HEK293 (cell line): ENCODE measurements around the gene PLPPR1.

Experiments used
- CTCF ChIA-PET: fragments of 350-600 bp; formaldehyde crosslinking; extraction: SDS; loops from one replicate; lab custom pipeline; 2021; ENCODE audit warnings: antibody characterized with exemption; lab: Yijun Ruan, JAX
- POLR2A ChIA-PET: fragments of 300-600 bp; formaldehyde crosslinking; extraction: SDS; loops from one replicate; lab custom pipeline; 2020; ENCODE audit warnings: antibody characterized with exemption, inconsistent platforms; lab: Yijun Ruan, JAX
- H3K27ac ChIP-seq: fragments of 200-500 bp; sonication (Bioruptor generic); 2 replicates; pipeline ENCODE4 v1.5.1; 2014; ENCODE audit warnings: low read depth, low read length, control low read depth, inconsistent platforms; ENCODE audit errors: extremely low read depth
- H3K36me3 ChIP-seq, 2 experiments: fragments of 200-500 bp in 1 of 2; sonication (Bioruptor generic) in 1 of 2; 1 replicate in 1 of 2; 2 replicates in 1 of 2; pipeline ENCODE4 v1.5.1; 2014 to 2017; ENCODE audit warnings: inconsistent platforms in 2 of 2, low read length in 2 of 2; ENCODE audit not compliant: control insufficient read depth in 2 of 2, insufficient read depth in 1 of 2
- H3K4me1 ChIP-seq: fragments of 200-500 bp; sonication (Bioruptor generic); 2 replicates; pipeline ENCODE4 v1.5.1; 2014; ENCODE audit warnings: mild to moderate bottlenecking, low read length, inconsistent platforms; ENCODE audit not compliant: control insufficient read depth, insufficient read depth
- H3K4me3 ChIP-seq: 2 replicates; pipeline ENCODE4 v1.5.1; 2011; ENCODE audit warnings: low read depth, mild to moderate bottlenecking, control low read depth, low read length, moderate library complexity
- H3K9me3 ChIP-seq: fragments of 200-500 bp; sonication (Bioruptor generic); 2 replicates; pipeline ENCODE4 v1.5.1; 2014; ENCODE audit warnings: low read depth, low read length, inconsistent platforms; ENCODE audit not compliant: control insufficient read depth, insufficient read depth
- FEZF1 ChIP-seq: fragments of 450-650 bp; formaldehyde crosslinking; IDR thresholded peaks from 2 replicates; pipeline ENCODE4 v1.5.1; 2016; ENCODE audit warnings: missing biosample characterization, missing genetic modification characterization
- GLI4 ChIP-seq: fragments of 450-650 bp; formaldehyde crosslinking; IDR thresholded peaks from 2 replicates; pipeline ENCODE4 v1.5.1; 2016; ENCODE audit warnings: missing biosample characterization, missing genetic modification characterization
- GLIS2 ChIP-seq: fragments of 450-650 bp; formaldehyde crosslinking; IDR thresholded peaks from 2 replicates; pipeline ENCODE4 v1.5.1; 2016; ENCODE audit warnings: missing biosample characterization, missing genetic modification characterization
- HOXA7 ChIP-seq: sonication (generic); formaldehyde crosslinking; IDR thresholded peaks from 2 replicates; pipeline ENCODE4 v1.8.1; 2022; ENCODE audit warnings: missing genetic modification reagents, borderline replicate concordance
- IKZF3 ChIP-seq: fragments of 450-650 bp; IDR thresholded peaks from 2 replicates; pipeline ENCODE4 v1.5.0; 2018; ENCODE audit warnings: missing biosample characterization, mild to moderate bottlenecking, missing genetic modification characterization, moderate library complexity
- KLF7 ChIP-seq: fragments of 450-650 bp; formaldehyde crosslinking; IDR thresholded peaks from 2 replicates; pipeline ENCODE4 v1.5.1; 2016; ENCODE audit warnings: missing biosample characterization, missing genetic modification characterization, borderline replicate concordance
- KLF8 ChIP-seq: fragments of 450-650 bp; formaldehyde crosslinking; IDR thresholded peaks from 2 replicates; pipeline ENCODE4 v1.5.1; 2016; ENCODE audit warnings: missing biosample characterization, missing genetic modification characterization
- OSR2 ChIP-seq: fragments of 450-650 bp; formaldehyde crosslinking; IDR thresholded peaks from 2 replicates; pipeline ENCODE4 v1.5.1; 2016; ENCODE audit warnings: missing biosample characterization, missing genetic modification characterization
- PATZ1 ChIP-seq: fragments of 450-650 bp; formaldehyde crosslinking; IDR thresholded peaks from 2 replicates; pipeline ENCODE4 v1.5.1; 2016; ENCODE audit warnings: missing biosample characterization, missing genetic modification characterization
- ZNF140 ChIP-seq: fragments of 450-650 bp; formaldehyde crosslinking; IDR thresholded peaks from 2 replicates; pipeline ENCODE4 v1.5.1; 2016; ENCODE audit warnings: missing biosample characterization, missing genetic modification characterization
- ZNF175 ChIP-seq: fragments of 450-650 bp; formaldehyde crosslinking; IDR thresholded peaks from 2 replicates; pipeline ENCODE4 v1.5.1; 2016; ENCODE audit warnings: missing biosample characterization, missing genetic modification characterization
- ZNF23 ChIP-seq: fragments of 450-650 bp; formaldehyde crosslinking; IDR thresholded peaks from 2 replicates; pipeline ENCODE4 v1.5.1; 2016; ENCODE audit warnings: missing biosample characterization, missing genetic modification characterization, borderline replicate concordance
- ZNF239 ChIP-seq: fragments of 450-650 bp; formaldehyde crosslinking; IDR thresholded peaks from 2 replicates; pipeline ENCODE4 v1.5.1; 2016; ENCODE audit warnings: missing biosample characterization, missing genetic modification characterization
- ZNF341 ChIP-seq: fragments of 450-650 bp; formaldehyde crosslinking; IDR thresholded peaks from 2 replicates; pipeline ENCODE4; 2016; ENCODE audit warnings: low read depth, missing biosample characterization, missing genetic modification characterization
- ZNF544 ChIP-seq: fragments of 450-650 bp; formaldehyde crosslinking; IDR thresholded peaks from 2 replicates; pipeline ENCODE4 v1.5.0; 2017; ENCODE audit warnings: missing biosample characterization, missing genetic modification characterization
- ZNF596 ChIP-seq: fragments of 450-650 bp; IDR thresholded peaks from 2 replicates; pipeline ENCODE4 v1.5.0; 2018; ENCODE audit warnings: missing biosample characterization, mild to moderate bottlenecking, missing genetic modification characterization, moderate library complexity
- ZNF610 ChIP-seq: fragments of 450-650 bp; formaldehyde crosslinking; IDR thresholded peaks from 2 replicates; pipeline ENCODE4 v1.5.1; 2016; ENCODE audit warnings: missing biosample characterization, missing genetic modification characterization, borderline replicate concordance
- ZNF623 ChIP-seq: fragments of 450-650 bp; formaldehyde crosslinking; IDR thresholded peaks from 2 replicates; pipeline ENCODE4 v1.5.1; 2016; ENCODE audit warnings: missing biosample characterization, missing genetic modification characterization
- ZNF624 ChIP-seq: fragments of 450-650 bp; formaldehyde crosslinking; IDR thresholded peaks from 2 replicates; pipeline ENCODE4 v1.5.1; 2017; ENCODE audit warnings: missing biosample characterization, missing genetic modification characterization
- ZNF658 ChIP-seq: fragments of 450-650 bp; formaldehyde crosslinking; IDR thresholded peaks from 2 replicates; pipeline ENCODE4; 2016; ENCODE audit warnings: missing biosample characterization, missing genetic modification characterization
- ZNF677 ChIP-seq: fragments of 450-650 bp; IDR thresholded peaks from 2 replicates; pipeline ENCODE4 v1.5.0; 2018; ENCODE audit warnings: missing biosample characterization, mild to moderate bottlenecking, missing genetic modification characterization, moderate library complexity
- ZSCAN23 ChIP-seq: fragments of 450-650 bp; formaldehyde crosslinking; IDR thresholded peaks from 2 replicates; pipeline ENCODE4 v1.5.1; 2016; ENCODE audit warnings: missing biosample characterization, missing genetic modification characterization
- TF ChIP-seq, protein P1 (sequence below): fragments of 450-650 bp; formaldehyde crosslinking; IDR thresholded peaks from 2 replicates; pipeline ENCODE4 v1.5.1; 2017; ENCODE audit warnings: missing biosample characterization, missing genetic modification characterization
- TF ChIP-seq, protein P2 (sequence below): fragments of 450-650 bp; formaldehyde crosslinking; IDR thresholded peaks from 2 replicates; pipeline ENCODE4 v1.5.1; 2017; ENCODE audit warnings: missing biosample characterization, missing genetic modification characterization

The PLPPR1 gene

DNA sequence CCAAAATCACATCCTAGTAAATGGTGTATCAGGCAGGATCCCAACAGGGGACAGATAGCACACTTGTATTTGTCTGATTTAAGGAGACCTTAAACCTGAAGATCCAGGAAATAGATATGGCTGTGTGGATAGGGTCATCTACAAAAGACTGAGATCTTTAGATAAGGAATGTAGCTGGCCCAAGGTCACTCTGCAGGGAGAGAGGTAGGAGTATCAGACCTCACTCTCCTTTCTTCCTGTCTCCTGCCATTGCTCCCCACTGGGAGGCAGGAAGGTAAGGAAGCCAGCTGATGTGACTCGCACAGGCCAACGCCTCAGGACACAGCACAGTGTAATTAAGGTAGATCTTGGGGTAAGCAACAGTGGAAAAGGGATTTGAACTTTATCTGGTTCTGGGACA lies 85.8 kb downstream of the PLPPR1 start:
- ChIA-PET POLR2A (no interaction called here), CTCF (interaction anchor here (0.6 to 0.7 kb wide), 2 partner anchors 28 to 1767 kb away, joined by 3 read pairs; no protein-coding TSS in a partner anchor)
- no peaks in the 10 kb centered on the region for H3K9me3 ChIP-seq
- TF ChIP-seq KLF7 (tag by site-specific recombination) (no peak), ZNF677 (tag by site-specific recombination) (no peak), ZNF544 (tag by site-specific recombination) (no peak), ZNF341 (tag by site-specific recombination) (no peak), ZNF623 (tag by site-specific recombination) (no peak), FEZF1 (tag by site-specific recombination) (no peak), PATZ1 (tag by site-specific recombination) (no peak), GLI4 (tag by site-specific recombination) (no peak), IKZF3 (tag by site-specific recombination) (no peak), ZSCAN23 (tag by site-specific recombination) (no peak)
- TF ChIP-seq, protein P1, sequence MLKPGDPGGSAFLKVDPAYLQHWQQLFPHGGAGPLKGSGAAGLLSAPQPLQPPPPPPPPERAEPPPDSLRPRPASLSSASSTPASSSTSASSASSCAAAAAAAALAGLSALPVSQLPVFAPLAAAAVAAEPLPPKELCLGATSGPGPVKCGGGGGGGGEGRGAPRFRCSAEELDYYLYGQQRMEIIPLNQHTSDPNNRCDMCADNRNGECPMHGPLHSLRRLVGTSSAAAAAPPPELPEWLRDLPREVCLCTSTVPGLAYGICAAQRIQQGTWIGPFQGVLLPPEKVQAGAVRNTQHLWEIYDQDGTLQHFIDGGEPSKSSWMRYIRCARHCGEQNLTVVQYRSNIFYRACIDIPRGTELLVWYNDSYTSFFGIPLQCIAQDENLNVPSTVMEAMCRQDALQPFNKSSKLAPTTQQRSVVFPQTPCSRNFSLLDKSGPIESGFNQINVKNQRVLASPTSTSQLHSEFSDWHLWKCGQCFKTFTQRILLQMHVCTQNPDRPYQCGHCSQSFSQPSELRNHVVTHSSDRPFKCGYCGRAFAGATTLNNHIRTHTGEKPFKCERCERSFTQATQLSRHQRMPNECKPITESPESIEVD (tag by site-specific recombination) = no peak
- H3K4me1 ChIP-seq = no peaks in the 10 kb centered on the region
- no peak overlapping the region for H3K4me3 ChIP-seq
- no peak overlapping the region for H3K27ac ChIP-seq
- no peaks in the 10 kb centered on the region for H3K36me3 ChIP-seq

- H3K27ac ChIP-seq = no peak overlapping the region
- no peak for TF ChIP-seq OSR2 (tag by site-specific recombination)
- no peak for TF ChIP-seq ZNF23
- no peak for TF ChIP-seq KLF8 (tag by site-specific recombination)
- TF ChIP-seq ZNF596 (tag by site-specific recombination) = no peak
- no peak for TF ChIP-seq GLIS2 (tag by site-specific recombination)
- TF ChIP-seq, all 188 proteins: peak for 0
- Histone ChIP-seq H3K4me1 (no peaks in the 10 kb centered on the region), H3K36me3 (no peaks in the 10 kb centered on the region), H3K9me3 (no peaks in the 10 kb centered on the region), H3K4me3 (no peak overlapping the region)
- ChIA-PET POLR2A (no interaction called here), CTCF (interaction anchor here (1.9 kb wide), 1 partner anchor 514 kb away, joined by 5 read pairs; no protein-coding TSS in a partner anchor)
Measured at GRCh38 chr9:101115102-101115501, 86.6 kb downstream of the PLPPR1 start.

GRCh38 chr9:101117161-101117560 lies 88.6 kb downstream of the PLPPR1 start:
- Histone ChIP-seq H3K27ac (no peak overlapping the region), H3K9me3 (no peaks in the 10 kb centered on the region), H3K36me3 (no peaks in the 10 kb centered on the region), H3K4me3 (no peak overlapping the region), H3K4me1 (no peaks in the 10 kb centered on the region)
- ChIA-PET POLR2A (no interaction called here), CTCF (interaction anchor here (3.6 kb wide), 1 partner anchor 194 kb away, joined by 38 read pairs; no protein-coding TSS in a partner anchor)
- TF ChIP-seq, protein P2, sequence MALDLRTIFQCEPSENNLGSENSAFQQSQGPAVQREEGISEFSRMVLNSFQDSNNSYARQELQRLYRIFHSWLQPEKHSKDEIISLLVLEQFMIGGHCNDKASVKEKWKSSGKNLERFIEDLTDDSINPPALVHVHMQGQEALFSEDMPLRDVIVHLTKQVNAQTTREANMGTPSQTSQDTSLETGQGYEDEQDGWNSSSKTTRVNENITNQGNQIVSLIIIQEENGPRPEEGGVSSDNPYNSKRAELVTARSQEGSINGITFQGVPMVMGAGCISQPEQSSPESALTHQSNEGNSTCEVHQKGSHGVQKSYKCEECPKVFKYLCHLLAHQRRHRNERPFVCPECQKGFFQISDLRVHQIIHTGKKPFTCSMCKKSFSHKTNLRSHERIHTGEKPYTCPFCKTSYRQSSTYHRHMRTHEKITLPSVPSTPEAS (tag by site-specific recombination) = no peak
- TF ChIP-seq ZNF624 (tag by site-specific recombination) (no peak), ZNF658 (no peak), ZNF140 (tag by site-specific recombination) (no peak), ZNF239 (tag by site-specific recombination) (no peak), ZNF175 (tag by site-specific recombination) (no peak), ZNF610 (no peak), HOXA7 (CRISPR knock-in tag) (no peak)
